ENCODE data around the gene SLC4A5. TPM values are rescaled to one million over a fixed set of nuclear protein-coding genes. Genes with fewer than 3 reads are reported as not detected.
"Not testable (repeated sequence)": the region's sequence is repeated elsewhere in the genome, so short reads cannot be mapped to it uniquely, and the experiment has no call there.

SLC4A5 gene
- total RNA-seq, 1 donor from 2014 or later = 1.8 TPM

DNA sequence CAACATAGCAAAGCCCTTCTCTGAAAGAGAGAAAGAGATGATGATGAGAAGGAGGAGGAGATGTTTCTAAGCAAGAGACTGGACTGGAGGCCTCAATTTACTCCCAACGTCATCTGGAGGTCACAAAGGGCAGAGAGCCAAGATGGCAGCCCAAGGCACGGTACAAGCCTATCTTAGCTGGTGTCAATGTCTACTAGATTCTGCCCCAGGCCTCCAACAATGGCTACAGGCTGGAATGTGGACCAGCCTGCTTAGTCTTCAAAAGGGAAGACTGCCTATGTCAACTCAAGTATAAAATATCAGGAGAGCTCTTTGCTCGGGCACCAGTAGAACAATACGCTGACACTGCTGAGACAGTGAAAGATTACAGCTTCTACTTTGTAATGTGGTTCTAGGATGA, 6.7 kb upstream of the SLC4A5 start:
- H3K27ac Mint-ChIP-seq = no peak overlapping the region
- no peaks in the 10 kb centered on the region for H3K36me3 Mint-ChIP-seq (ENCODE audit: low read depth)
- intact Hi-C loops (cut with micrococcal nuclease) = no loop called here
- peaks cover 3% of the 10 kb centered on the region for H3K27me3 Mint-ChIP-seq (ENCODE audit: low read depth)
- H3K9me3 Mint-ChIP-seq = no peaks in the 10 kb centered on the region
- no peak overlapping the region for H3K4me3 Mint-ChIP-seq (ENCODE audit: low read depth)
- DNase-seq (ENCODE audit: low spot score) = no peak
- no peaks in the 10 kb centered on the region for H3K4me1 Mint-ChIP-seq (ENCODE audit: low read depth)

- intact Hi-C loops (cut with micrococcal nuclease) = no loop called here
- peaks cover 3% of the 10 kb centered on the region for H3K27me3 Mint-ChIP-seq (ENCODE audit: low read depth)
- H3K36me3 Mint-ChIP-seq (ENCODE audit: low read depth) = no peaks in the 10 kb centered on the region
- no peak overlapping the region for H3K4me3 Mint-ChIP-seq (ENCODE audit: low read depth)
- DNase-seq (ENCODE audit: low spot score) = no peak
- no peak overlapping the region for H3K27ac Mint-ChIP-seq
- H3K9me3 Mint-ChIP-seq = no peaks in the 10 kb centered on the region
- no peaks in the 10 kb centered on the region for H3K4me1 Mint-ChIP-seq (ENCODE audit: low read depth)
Observed at GRCh38 chr2:74347742-74348141, 4.5 kb upstream of the SLC4A5 start.

DNA sequence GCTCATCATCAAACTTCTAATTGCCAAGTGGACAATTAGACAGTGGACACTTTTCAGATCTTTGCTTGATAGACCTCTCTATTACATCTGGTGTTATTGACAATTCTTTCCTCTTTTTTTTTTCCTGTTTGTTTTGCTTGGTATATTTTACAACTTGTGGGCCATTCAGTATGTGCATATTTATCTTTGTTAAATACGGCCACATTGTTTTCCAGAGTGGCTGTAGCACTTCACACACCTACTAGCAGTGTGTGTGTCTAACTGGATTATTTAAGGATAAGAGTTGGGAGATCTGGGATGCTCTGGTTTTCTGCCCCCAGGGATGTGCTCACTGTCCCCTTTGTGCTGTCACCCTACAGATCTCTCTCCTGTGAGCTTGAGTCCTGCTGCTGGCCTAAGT, 4.1 kb upstream of the SLC4A5 start:
- Mint-ChIP-seq H3K4me3 (ENCODE audit: low read depth) (no peak overlapping the region), H3K27me3 (ENCODE audit: low read depth) (peaks cover 3% of the 10 kb centered on the region), H3K4me1 (ENCODE audit: low read depth) (no peaks in the 10 kb centered on the region), H3K9me3 (no peaks in the 10 kb centered on the region), H3K36me3 (ENCODE audit: low read depth) (no peaks in the 10 kb centered on the region), H3K27ac (no peak overlapping the region)
- DNase-seq (ENCODE audit: low spot score) = no peak
- intact Hi-C loops (cut with micrococcal nuclease) = no loop called here

DNA sequence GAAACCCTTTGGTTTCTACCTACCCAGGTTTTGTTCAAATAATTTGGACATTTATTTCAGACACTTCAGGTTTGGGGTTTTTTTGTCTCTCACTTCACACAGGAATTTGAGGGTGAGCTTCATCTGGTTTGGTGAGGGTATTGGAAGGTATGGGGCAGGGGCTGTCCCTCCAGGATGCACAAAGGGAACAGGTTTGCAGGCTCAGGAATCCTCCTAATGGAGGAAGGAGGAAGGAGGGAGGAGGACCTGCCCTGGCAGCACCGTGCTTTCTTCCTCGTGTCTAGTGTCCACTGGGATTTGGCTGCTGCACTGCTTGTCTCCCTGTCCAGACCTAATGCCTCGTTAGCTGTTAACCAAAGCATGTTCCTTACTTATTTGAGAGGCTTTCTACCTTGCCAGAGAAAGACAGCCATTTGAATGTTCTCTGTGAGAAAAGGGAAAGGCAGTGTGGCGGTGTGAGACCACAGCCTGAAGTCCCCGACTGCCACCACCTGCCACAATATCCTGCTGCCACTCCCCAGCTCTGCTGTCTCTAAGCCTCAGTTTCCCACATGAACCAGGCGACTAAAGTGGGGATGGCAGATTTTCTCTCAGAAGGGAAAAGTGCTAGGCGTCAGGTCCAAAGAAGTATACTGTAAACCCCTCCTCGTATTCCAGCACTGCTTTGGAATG, 2.2 kb upstream of the SLC4A5 start:
- Mint-ChIP-seq H3K4me1 (ENCODE audit: low read depth) (no peaks in the 10 kb centered on the region), H3K27me3 (ENCODE audit: low read depth) (peaks cover 3% of the 10 kb centered on the region), H3K27ac (no peak overlapping the region), H3K4me3 (ENCODE audit: low read depth) (no peak overlapping the region), H3K9me3 (no peaks in the 10 kb centered on the region), H3K36me3 (ENCODE audit: low read depth) (no peaks in the 10 kb centered on the region)
- no peak for DNase-seq (ENCODE audit: low spot score)
- intact Hi-C loops (cut with micrococcal nuclease) = no loop called here

- H3K9me3 Mint-ChIP-seq; H3K4me3 Mint-ChIP-seq (ENCODE audit: low read depth); H3K36me3 Mint-ChIP-seq (ENCODE audit: low read depth); intact Hi-C loops (cut with micrococcal nuclease); H3K27me3 Mint-ChIP-seq (ENCODE audit: low read depth); DNase-seq (ENCODE audit: low spot score); H3K27ac Mint-ChIP-seq; H3K4me1 Mint-ChIP-seq (ENCODE audit: low read depth): not testable (repeated sequence)
Observed at GRCh38 chr2:74336227-74336626, 7.0 kb downstream of the SLC4A5 start.

DNA sequence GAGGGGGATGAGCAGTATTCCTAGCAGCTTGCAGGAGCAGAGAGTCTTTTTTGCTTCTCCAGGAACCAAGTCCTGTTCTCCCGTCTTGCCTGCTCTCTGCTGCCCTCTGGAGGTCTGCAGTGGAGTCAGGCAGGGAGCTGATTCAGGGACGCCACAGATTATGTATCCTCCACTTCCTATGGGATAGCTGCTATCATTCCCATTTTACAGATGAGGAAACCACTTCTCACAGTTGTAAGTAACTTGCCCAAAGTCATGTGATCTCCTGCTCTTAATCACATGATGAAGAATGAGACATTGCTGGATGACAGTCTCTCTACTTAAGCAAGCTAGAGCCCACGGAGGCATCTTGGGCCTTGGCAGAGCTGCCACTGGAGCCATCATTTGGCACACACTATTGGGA, 8.3 kb downstream of the SLC4A5 start:
- peak; percentile 56 for DNase-seq (ENCODE audit: low spot score)

DNA sequence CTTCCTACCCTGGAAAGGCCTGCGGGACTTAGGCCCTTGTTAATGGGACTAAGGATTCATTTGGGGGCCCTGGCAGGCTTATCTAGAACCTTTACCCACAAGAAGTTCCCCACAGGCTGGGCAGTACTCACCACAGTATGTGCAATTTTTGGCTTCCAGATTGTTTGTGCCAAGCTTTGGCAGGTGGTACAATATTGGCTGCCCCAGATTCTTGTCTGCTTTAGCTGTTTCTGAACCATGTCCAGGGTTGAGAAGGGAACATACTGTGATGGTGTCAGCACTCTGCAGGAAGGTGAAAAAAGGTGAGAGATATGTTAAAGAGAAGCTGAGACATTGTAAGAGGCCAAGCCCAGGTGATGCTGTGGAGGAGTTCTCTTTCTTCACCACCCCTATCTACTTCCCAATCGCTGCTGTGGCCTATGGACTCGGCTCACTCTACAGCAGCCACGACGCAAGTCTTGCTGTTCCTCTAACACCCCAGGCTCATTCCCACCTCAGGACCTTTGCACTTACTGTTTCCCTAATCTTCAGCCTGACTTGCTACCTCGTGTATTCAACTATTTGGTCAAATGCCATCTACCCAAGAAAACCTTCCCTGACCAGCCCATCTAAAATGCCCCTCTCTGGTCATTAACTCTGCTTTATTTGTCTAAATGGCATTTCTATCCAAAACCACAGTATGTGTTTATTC, 9.2 kb downstream of the SLC4A5 start:
- Mint-ChIP-seq H3K27me3 (ENCODE audit: low read depth) (peaks cover 6% of the 10 kb centered on the region), H3K4me1 (ENCODE audit: low read depth) (no peaks in the 10 kb centered on the region), H3K9me3 (no peaks in the 10 kb centered on the region), H3K36me3 (ENCODE audit: low read depth) (no peaks in the 10 kb centered on the region), H3K27ac (no peak overlapping the region), H3K4me3 (ENCODE audit: low read depth) (no peak overlapping the region)
- no peak for DNase-seq (ENCODE audit: low spot score)
- intact Hi-C loops (cut with micrococcal nuclease) = no loop called here

More for the DNA sequence above, 8.3 kb downstream of the SLC4A5 start:
- peaks cover 6% of the 10 kb centered on the region for H3K27me3 Mint-ChIP-seq (ENCODE audit: low read depth)
- no peak overlapping the region for H3K4me3 Mint-ChIP-seq (ENCODE audit: low read depth)
- intact Hi-C loops (cut with micrococcal nuclease) = loop anchor here (1.0 kb wide), 2 partner anchors 68 to 85 kb away; no protein-coding TSS in a partner anchor
- no peak overlapping the region for H3K27ac Mint-ChIP-seq
- H3K4me1 Mint-ChIP-seq (ENCODE audit: low read depth) = no peaks in the 10 kb centered on the region
- no peaks in the 10 kb centered on the region for H3K9me3 Mint-ChIP-seq
- no peaks in the 10 kb centered on the region for H3K36me3 Mint-ChIP-seq (ENCODE audit: low read depth)

DNA sequence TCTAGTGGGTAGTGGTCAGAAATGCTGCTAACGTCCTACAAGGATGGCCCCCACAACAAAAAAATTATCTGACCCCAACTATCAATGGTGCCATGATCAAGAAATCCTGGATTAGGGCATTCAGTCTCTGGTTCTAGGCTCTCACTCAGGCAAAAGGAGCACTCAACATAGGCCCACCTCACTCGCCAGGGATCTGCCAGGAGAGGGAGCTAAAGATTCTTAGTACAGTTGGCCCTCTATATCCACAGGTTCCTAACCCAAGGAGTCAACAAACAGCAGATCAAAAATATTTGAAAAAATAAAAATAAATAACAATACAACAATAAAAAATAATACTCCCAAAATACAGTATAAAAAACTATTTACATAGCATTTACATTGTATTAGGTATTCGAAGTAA, 10.0 kb downstream of the SLC4A5 start:
- no peak for DNase-seq (ENCODE audit: low spot score)
- H3K27ac Mint-ChIP-seq = no peak overlapping the region
- intact Hi-C loops (cut with micrococcal nuclease) = no loop called here
- no peaks in the 10 kb centered on the region for H3K4me1 Mint-ChIP-seq (ENCODE audit: low read depth)
- no peaks in the 10 kb centered on the region for H3K36me3 Mint-ChIP-seq (ENCODE audit: low read depth)
- H3K4me3 Mint-ChIP-seq (ENCODE audit: low read depth) = no peak overlapping the region
- H3K9me3 Mint-ChIP-seq = no peaks in the 10 kb centered on the region
- peaks cover 6% of the 10 kb centered on the region for H3K27me3 Mint-ChIP-seq (ENCODE audit: low read depth)

- H3K4me1 Mint-ChIP-seq (ENCODE audit: low read depth) = no peaks in the 10 kb centered on the region
- DNase-seq (ENCODE audit: low spot score) = no peak
- H3K36me3 Mint-ChIP-seq (ENCODE audit: low read depth) = no peaks in the 10 kb centered on the region
- no peaks in the 10 kb centered on the region for H3K9me3 Mint-ChIP-seq
- peaks cover under 1% of the 10 kb centered on the region for H3K27me3 Mint-ChIP-seq (ENCODE audit: low read depth)
- no peak overlapping the region for H3K27ac Mint-ChIP-seq
- intact Hi-C loops (cut with micrococcal nuclease) = no loop called here
- no peak overlapping the region for H3K4me3 Mint-ChIP-seq (ENCODE audit: low read depth)
Observed at GRCh38 chr2:74332550-74333174, 10.6 kb downstream of the SLC4A5 start.

DNA sequence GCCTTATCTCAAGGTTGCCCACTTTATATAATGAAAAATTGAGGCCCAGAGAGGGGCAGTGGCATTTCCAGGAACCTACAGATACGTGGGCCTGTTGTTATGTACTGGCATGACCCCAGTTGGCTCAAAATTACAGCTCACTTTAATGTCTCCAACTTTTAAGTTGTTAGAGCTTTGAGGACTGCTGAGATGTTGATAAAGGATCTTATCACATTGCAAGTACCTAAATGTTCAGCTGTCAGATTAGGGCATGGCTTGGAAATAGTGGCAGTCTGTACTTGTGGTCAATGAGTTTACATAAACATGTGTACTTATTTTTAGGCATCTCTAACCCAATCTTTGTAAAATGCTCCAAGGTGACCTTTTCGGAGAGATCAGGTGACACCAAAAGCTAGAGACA, 14.6 kb downstream of the SLC4A5 start:
- intact Hi-C loops (cut with micrococcal nuclease) = no loop called here
- Mint-ChIP-seq H3K36me3 (ENCODE audit: low read depth) (no peaks in the 10 kb centered on the region), H3K27me3 (ENCODE audit: low read depth) (peaks cover 2% of the 10 kb centered on the region), H3K27ac (no peak overlapping the region), H3K4me1 (ENCODE audit: low read depth) (no peaks in the 10 kb centered on the region), H3K9me3 (no peaks in the 10 kb centered on the region), H3K4me3 (ENCODE audit: low read depth) (no peak overlapping the region)
- DNase-seq (ENCODE audit: low spot score) = no peak

GRCh38 chr2:74328074-74328473, 15.1 kb downstream of the SLC4A5 start:
- H3K36me3 Mint-ChIP-seq (ENCODE audit: low read depth) = no peaks in the 10 kb centered on the region
- no peak for DNase-seq (ENCODE audit: low spot score)
- H3K27me3 Mint-ChIP-seq (ENCODE audit: low read depth) = peaks cover 4% of the 10 kb centered on the region
- H3K9me3 Mint-ChIP-seq = no peaks in the 10 kb centered on the region
- intact Hi-C loops (cut with micrococcal nuclease) = no loop called here
- H3K4me1 Mint-ChIP-seq (ENCODE audit: low read depth) = no peaks in the 10 kb centered on the region
- no peak overlapping the region for H3K4me3 Mint-ChIP-seq (ENCODE audit: low read depth)
- no peak overlapping the region for H3K27ac Mint-ChIP-seq

- H3K4me1 Mint-ChIP-seq (ENCODE audit: low read depth) = no peaks in the 10 kb centered on the region
- H3K36me3 Mint-ChIP-seq (ENCODE audit: low read depth) = no peaks in the 10 kb centered on the region
- intact Hi-C loops (cut with micrococcal nuclease) = no loop called here
- DNase-seq (ENCODE audit: low spot score) = no peak
- H3K4me3 Mint-ChIP-seq (ENCODE audit: low read depth) = no peak overlapping the region
- H3K9me3 Mint-ChIP-seq = no peaks in the 10 kb centered on the region
- H3K27ac Mint-ChIP-seq = no peak overlapping the region
- peaks cover 4% of the 10 kb centered on the region for H3K27me3 Mint-ChIP-seq (ENCODE audit: low read depth)
Observed at GRCh38 chr2:74327627-74328026, 15.6 kb downstream of the SLC4A5 start.

DNA sequence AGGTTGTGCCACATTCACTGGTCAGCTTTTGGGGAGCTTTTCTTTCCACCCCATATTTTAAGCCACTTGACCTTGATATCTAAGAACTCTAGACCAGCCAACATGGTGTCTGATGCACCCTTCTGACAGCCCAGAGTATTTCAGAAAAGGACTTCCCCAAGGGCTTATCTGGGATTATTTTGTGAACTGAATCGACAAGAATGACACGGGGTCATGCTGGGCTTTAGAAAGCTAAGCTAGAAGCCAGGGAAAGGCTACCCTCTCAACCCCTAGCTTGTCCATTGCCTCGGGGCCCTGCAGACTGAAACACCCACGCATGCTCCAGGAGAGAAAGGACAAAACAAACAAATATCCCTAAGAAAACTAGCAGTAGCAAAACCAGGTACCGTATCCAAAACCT, 16.0 kb downstream of the SLC4A5 start:
- Mint-ChIP-seq H3K4me3 (ENCODE audit: low read depth) (no peak overlapping the region), H3K27ac (no peak overlapping the region), H3K9me3 (no peaks in the 10 kb centered on the region), H3K4me1 (ENCODE audit: low read depth) (no peaks in the 10 kb centered on the region), H3K27me3 (ENCODE audit: low read depth) (peaks cover 4% of the 10 kb centered on the region), H3K36me3 (ENCODE audit: low read depth) (no peaks in the 10 kb centered on the region)
- DNase-seq (ENCODE audit: low spot score) = no peak
- intact Hi-C loops (cut with micrococcal nuclease) = no loop called here
